HEK293 (cell line): Measurements from ENCODE around the gene PACSIN2.

Source experiments
- CTCF ChIA-PET: fragments of 350-600 bp; formaldehyde crosslinking; extraction: SDS; loops from one replicate; lab custom pipeline; 2021; ENCODE audit warnings: antibody characterized with exemption; lab: Yijun Ruan, JAX
- POLR2A ChIA-PET: fragments of 300-600 bp; formaldehyde crosslinking; extraction: SDS; loops from one replicate; lab custom pipeline; 2020; ENCODE audit warnings: antibody characterized with exemption, inconsistent platforms; lab: Yijun Ruan, JAX
- H3K27ac ChIP-seq: fragments of 200-500 bp; sonication (Bioruptor generic); 2 replicates; pipeline ENCODE4 v1.5.1; 2014; ENCODE audit warnings: low read depth, low read length, control low read depth, inconsistent platforms; ENCODE audit errors: extremely low read depth
- H3K36me3 ChIP-seq, 2 experiments: fragments of 200-500 bp in 1 of 2; sonication (Bioruptor generic) in 1 of 2; 1 replicate in 1 of 2; 2 replicates in 1 of 2; pipeline ENCODE4 v1.5.1; 2014 to 2017; ENCODE audit warnings: inconsistent platforms in 2 of 2, low read length in 2 of 2; ENCODE audit not compliant: control insufficient read depth in 2 of 2, insufficient read depth in 1 of 2
- H3K4me1 ChIP-seq: fragments of 200-500 bp; sonication (Bioruptor generic); 2 replicates; pipeline ENCODE4 v1.5.1; 2014; ENCODE audit warnings: mild to moderate bottlenecking, low read length, inconsistent platforms; ENCODE audit not compliant: control insufficient read depth, insufficient read depth
- H3K4me3 ChIP-seq: 2 replicates; pipeline ENCODE4 v1.5.1; 2011; ENCODE audit warnings: low read depth, mild to moderate bottlenecking, control low read depth, low read length, moderate library complexity
- H3K9me3 ChIP-seq: fragments of 200-500 bp; sonication (Bioruptor generic); 2 replicates; pipeline ENCODE4 v1.5.1; 2014; ENCODE audit warnings: low read depth, low read length, inconsistent platforms; ENCODE audit not compliant: control insufficient read depth, insufficient read depth
- EGR2 ChIP-seq: fragments of 450-650 bp; formaldehyde crosslinking; IDR thresholded peaks from 2 replicates; pipeline ENCODE4 v1.5.1; 2016; ENCODE audit warnings: low read depth, missing biosample characterization, missing genetic modification characterization
- GLIS2 ChIP-seq: fragments of 450-650 bp; formaldehyde crosslinking; IDR thresholded peaks from 2 replicates; pipeline ENCODE4 v1.5.1; 2016; ENCODE audit warnings: missing biosample characterization, missing genetic modification characterization
- KLF7 ChIP-seq: fragments of 450-650 bp; formaldehyde crosslinking; IDR thresholded peaks from 2 replicates; pipeline ENCODE4 v1.5.1; 2016; ENCODE audit warnings: missing biosample characterization, missing genetic modification characterization, borderline replicate concordance
- KLF8 ChIP-seq: fragments of 450-650 bp; formaldehyde crosslinking; IDR thresholded peaks from 2 replicates; pipeline ENCODE4 v1.5.1; 2016; ENCODE audit warnings: missing biosample characterization, missing genetic modification characterization
- MEIS1 ChIP-seq: sonication (generic); formaldehyde crosslinking; IDR thresholded peaks from 2 replicates; pipeline ENCODE4 v1.8.1; 2022; ENCODE audit warnings: missing genetic modification reagents, mild to moderate bottlenecking, borderline replicate concordance
- SCRT1 ChIP-seq: fragments of 450-650 bp; formaldehyde crosslinking; IDR thresholded peaks from 2 replicates; pipeline ENCODE4 v1.5.1; 2016; ENCODE audit warnings: missing biosample characterization, missing genetic modification characterization, borderline replicate concordance
- ZBTB8A ChIP-seq: fragments of 450-650 bp; formaldehyde crosslinking; IDR thresholded peaks from 2 replicates; pipeline ENCODE4 v1.5.1; 2016; ENCODE audit warnings: missing biosample characterization, missing genetic modification characterization
- ZNF121 ChIP-seq: fragments of 450-650 bp; formaldehyde crosslinking; IDR thresholded peaks from 2 replicates; pipeline ENCODE4 v1.5.1; 2016; ENCODE audit warnings: missing biosample characterization, missing genetic modification characterization
- ZNF335 ChIP-seq: fragments of 450-650 bp; formaldehyde crosslinking; conservative IDR thresholded peaks from 2 replicates; pipeline ENCODE4 v1.5.1; 2016; ENCODE audit warnings: missing biosample characterization, missing genetic modification characterization
- ZNF350 ChIP-seq: fragments of 450-650 bp; formaldehyde crosslinking; IDR thresholded peaks from 2 replicates; pipeline ENCODE4 v1.5.0; 2017; ENCODE audit warnings: missing biosample characterization, mild to moderate bottlenecking, missing genetic modification characterization
- ZNF404 ChIP-seq: fragments of 450-650 bp; formaldehyde crosslinking; IDR thresholded peaks from 2 replicates; pipeline ENCODE4 v1.5.1; 2017; ENCODE audit warnings: missing biosample characterization, missing genetic modification characterization
- ZNF426 ChIP-seq: fragments of 450-650 bp; formaldehyde crosslinking; IDR thresholded peaks from 2 replicates; pipeline ENCODE4 v1.5.1; 2017; ENCODE audit warnings: missing biosample characterization, missing genetic modification characterization, mild to moderate bottlenecking, inconsistent platforms, moderate library complexity
- ZNF518A ChIP-seq: fragments of 450-650 bp; formaldehyde crosslinking; conservative IDR thresholded peaks from 2 replicates; pipeline ENCODE4 v1.5.1; 2016; ENCODE audit warnings: low read depth, missing biosample characterization, missing genetic modification characterization
- ZNF558 ChIP-seq: fragments of 450-650 bp; formaldehyde crosslinking; IDR thresholded peaks from 2 replicates; pipeline ENCODE4 v1.5.1; 2016; ENCODE audit warnings: missing biosample characterization, missing genetic modification characterization
- ZNF600 ChIP-seq: fragments of 450-650 bp; formaldehyde crosslinking; IDR thresholded peaks from 2 replicates; pipeline ENCODE4 v1.5.1; 2016; ENCODE audit warnings: missing biosample characterization, missing genetic modification characterization
- TF ChIP-seq, protein P1 (sequence below): fragments of 450-650 bp; formaldehyde crosslinking; IDR thresholded peaks from 2 replicates; pipeline ENCODE4 v1.5.1; 2016; ENCODE audit warnings: missing biosample characterization, missing genetic modification characterization
- TF ChIP-seq, protein P2 (sequence below): fragments of 450-650 bp; formaldehyde crosslinking; IDR thresholded peaks from 2 replicates; pipeline ENCODE4 v1.5.1; 2016; ENCODE audit warnings: missing biosample characterization, missing genetic modification characterization, low read depth
- TF ChIP-seq, protein P3 (sequence below): fragments of 450-650 bp; formaldehyde crosslinking; IDR thresholded peaks from 2 replicates; pipeline ENCODE4 v1.5.1; 2016; ENCODE audit warnings: missing biosample characterization, missing genetic modification characterization

PACSIN2 gene

DNA sequence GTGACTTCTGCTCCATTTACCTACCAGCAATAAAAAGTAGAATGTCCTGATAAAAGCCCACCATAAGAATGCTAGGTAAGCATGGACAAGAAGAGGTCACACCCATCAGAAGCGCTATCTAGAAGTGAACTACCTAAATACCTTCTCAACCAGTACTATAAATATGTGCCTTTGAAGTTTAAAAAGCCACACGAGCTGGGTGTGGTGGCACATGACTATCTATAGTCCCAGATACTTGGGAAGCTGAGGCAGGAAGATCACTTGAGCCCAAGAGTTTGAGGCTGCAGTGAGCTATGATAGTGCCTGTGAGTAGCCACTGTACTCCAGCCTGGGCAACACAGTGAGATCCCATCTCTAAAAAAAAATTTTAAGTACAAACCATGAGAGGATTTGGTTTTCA is 66.7 kb downstream of the PACSIN2 start:
- Histone ChIP-seq H3K36me3 (peaks cover 0 to 5% of the 10 kb centered on the region in 2 experiments; a peak in 1 of 3 replicates), H3K4me3 (no peak overlapping the region), H3K27ac (no peak overlapping the region), H3K9me3 (no peaks in the 10 kb centered on the region), H3K4me1 (peaks cover 37% of the 10 kb centered on the region)
- CTCF ChIA-PET = interaction anchor here (0.9 to 3.5 kb wide), 3 partner anchors 21 to 327 kb away, joined by 3 to 14 read pairs (median 4); no protein-coding TSS in a partner anchor
- TF ChIP-seq, protein P1, sequence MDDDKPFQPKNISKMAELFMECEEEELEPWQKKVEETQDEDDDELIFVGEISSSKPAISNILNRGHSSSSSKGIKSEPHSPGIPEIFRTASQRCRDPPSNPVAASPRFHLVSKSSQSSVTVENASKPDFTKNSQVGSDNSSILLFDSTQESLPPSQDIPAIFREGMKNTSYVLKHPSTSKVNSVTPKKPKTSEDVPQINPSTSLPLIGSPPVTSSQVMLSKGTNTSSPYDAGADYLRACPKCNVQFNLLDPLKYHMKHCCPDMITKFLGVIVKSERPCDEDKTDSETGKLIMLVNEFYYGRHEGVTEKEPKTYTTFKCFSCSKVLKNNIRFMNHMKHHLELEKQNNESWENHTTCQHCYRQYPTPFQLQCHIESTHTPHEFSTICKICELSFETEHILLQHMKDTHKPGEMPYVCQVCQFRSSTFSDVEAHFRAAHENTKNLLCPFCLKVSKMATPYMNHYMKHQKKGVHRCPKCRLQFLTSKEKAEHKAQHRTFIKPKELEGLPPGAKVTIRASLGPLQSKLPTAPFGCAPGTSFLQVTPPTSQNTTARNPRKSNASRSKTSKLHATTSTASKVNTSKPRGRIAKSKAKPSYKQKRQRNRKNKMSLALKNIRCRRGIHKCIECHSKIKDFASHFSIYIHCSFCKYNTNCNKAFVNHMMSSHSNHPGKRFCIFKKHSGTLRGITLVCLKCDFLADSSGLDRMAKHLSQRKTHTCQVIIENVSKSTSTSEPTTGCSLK (tag by site-specific recombination) = no peak
- TF ChIP-seq ZNF121 (tag by site-specific recombination) = peak; percentile 97
- POLR2A ChIA-PET = interaction anchor here (0.6 to 2.5 kb wide), 3 partner anchors 11 to 201 kb away, joined by 4 to 18 read pairs (median 10); partner anchors contain the start of gene PACSIN2

GRCh38 chr22:42947211-42947990 is 67.5 kb downstream of the PACSIN2 start:
- CTCF ChIA-PET = interaction anchor here (0.6 to 3.5 kb wide), 9 partner anchors 12 to 336 kb away, joined by 3 to 14 read pairs (median 4); no protein-coding TSS in a partner anchor
- no peaks in the 10 kb centered on the region for H3K9me3 ChIP-seq
- peak overlapping the region; percentile 19; the same call in 1 of the 2 replicates for H3K27ac ChIP-seq
- peaks cover 35% of the 10 kb centered on the region for H3K4me1 ChIP-seq
- peaks cover 0 to 7% of the 10 kb centered on the region in 2 experiments; a peak in 1 of 3 replicates for H3K36me3 ChIP-seq
- no peak overlapping the region for H3K4me3 ChIP-seq
- POLR2A ChIA-PET = interaction anchor here (0.7 to 2.5 kb wide), 3 partner anchors 12 to 67 kb away, joined by 3 to 18 read pairs (median 10); partner anchors contain the start of gene PACSIN2
- TF ChIP-seq ZNF426 (tag by site-specific recombination) = no peak
- TF ChIP-seq KLF8 (tag by site-specific recombination) = no peak
- TF ChIP-seq MEIS1 (CRISPR knock-in tag) = no peak
- TF ChIP-seq, protein P2, sequence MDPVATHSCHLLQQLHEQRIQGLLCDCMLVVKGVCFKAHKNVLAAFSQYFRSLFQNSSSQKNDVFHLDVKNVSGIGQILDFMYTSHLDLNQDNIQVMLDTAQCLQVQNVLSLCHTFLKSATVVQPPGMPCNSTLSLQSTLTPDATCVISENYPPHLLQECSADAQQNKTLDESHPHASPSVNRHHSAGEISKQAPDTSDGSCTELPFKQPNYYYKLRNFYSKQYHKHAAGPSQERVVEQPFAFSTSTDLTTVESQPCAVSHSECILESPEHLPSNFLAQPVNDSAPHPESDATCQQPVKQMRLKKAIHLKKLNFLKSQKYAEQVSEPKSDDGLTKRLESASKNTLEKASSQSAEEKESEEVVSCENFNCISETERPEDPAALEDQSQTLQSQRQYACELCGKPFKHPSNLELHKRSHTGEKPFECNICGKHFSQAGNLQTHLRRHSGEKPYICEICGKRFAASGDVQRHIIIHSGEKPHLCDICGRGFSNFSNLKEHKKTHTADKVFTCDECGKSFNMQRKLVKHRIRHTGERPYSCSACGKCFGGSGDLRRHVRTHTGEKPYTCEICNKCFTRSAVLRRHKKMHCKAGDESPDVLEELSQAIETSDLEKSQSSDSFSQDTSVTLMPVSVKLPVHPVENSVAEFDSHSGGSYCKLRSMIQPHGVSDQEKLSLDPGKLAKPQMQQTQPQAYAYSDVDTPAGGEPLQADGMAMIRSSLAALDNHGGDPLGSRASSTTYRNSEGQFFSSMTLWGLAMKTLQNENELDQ (tag by site-specific recombination) = no peak
- no peak for TF ChIP-seq ZNF518A (tag by site-specific recombination)
- TF ChIP-seq ZNF600 (tag by site-specific recombination) = peak; percentile 13; the same call in 1 of the 2 replicates
- no peak for TF ChIP-seq SCRT1 (tag by site-specific recombination)
- TF ChIP-seq ZNF335 (tag by site-specific recombination) = 0 out of 2 replicates have a peak, but pooled peaks have one; percentile 30
- no peak for TF ChIP-seq ZNF558
- no peak for TF ChIP-seq EGR2
- TF ChIP-seq, protein P3, sequence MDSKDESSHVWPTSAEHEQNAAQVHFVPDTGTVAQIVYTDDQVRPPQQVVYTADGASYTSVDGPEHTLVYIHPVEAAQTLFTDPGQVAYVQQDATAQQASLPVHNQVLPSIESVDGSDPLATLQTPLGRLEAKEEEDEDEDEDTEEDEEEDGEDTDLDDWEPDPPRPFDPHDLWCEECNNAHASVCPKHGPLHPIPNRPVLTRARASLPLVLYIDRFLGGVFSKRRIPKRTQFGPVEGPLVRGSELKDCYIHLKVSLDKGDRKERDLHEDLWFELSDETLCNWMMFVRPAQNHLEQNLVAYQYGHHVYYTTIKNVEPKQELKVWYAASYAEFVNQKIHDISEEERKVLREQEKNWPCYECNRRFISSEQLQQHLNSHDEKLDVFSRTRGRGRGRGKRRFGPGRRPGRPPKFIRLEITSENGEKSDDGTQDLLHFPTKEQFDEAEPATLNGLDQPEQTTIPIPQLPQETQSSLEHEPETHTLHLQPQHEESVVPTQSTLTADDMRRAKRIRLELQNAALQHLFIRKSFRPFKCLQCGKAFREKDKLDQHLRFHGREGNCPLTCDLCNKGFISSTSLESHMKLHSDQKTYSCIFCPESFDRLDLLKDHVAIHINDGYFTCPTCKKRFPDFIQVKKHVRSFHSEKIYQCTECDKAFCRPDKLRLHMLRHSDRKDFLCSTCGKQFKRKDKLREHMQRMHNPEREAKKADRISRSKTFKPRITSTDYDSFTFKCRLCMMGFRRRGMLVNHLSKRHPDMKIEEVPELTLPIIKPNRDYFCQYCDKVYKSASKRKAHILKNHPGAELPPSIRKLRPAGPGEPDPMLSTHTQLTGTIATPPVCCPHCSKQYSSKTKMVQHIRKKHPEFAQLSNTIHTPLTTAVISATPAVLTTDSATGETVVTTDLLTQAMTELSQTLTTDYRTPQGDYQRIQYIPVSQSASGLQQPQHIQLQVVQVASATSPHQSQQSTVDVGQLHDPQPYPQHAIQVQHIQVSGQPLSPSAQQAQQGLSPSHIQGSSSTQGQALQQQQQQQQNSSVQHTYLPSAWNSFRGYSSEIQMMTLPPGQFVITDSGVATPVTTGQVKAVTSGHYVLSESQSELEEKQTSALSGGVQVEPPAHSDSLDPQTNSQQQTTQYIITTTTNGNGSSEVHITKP = peak; percentile 88
- no peak for TF ChIP-seq ZNF350
- peak; percentile 41; the same call in 1 of the 2 replicates for TF ChIP-seq GLIS2 (tag by site-specific recombination)
- TF ChIP-seq ZNF404 (tag by site-specific recombination) = no peak
- no peak for TF ChIP-seq KLF7 (tag by site-specific recombination)
- peak; percentile 48; the same call in 1 of the 2 replicates for TF ChIP-seq ZBTB8A (tag by site-specific recombination)
